Astrocyte of the cerebellum (primary cell): Measurements from ENCODE around the gene UIMC1.

Experiments used
- DNase-seq: peaks from one replicate; pipeline ENCODE4 v3.0.0-alpha.2; 2011; ENCODE audit warnings: low read depth
- H3K4me3 ChIP-seq: 2 replicates; pipeline ENCODE4 v1.5.1; 2011; ENCODE audit warnings: mild to moderate bottlenecking, low read depth, low read length, moderate library complexity
- in situ Hi-C: cut with HindIII; loops from 2 replicates; pipeline ENCODE4 v1.10.0; 2017; ENCODE audit warnings: low sequenced_read_pairs
- TF ChIP-seq, protein P1 (sequence below): IDR thresholded peaks from 2 replicates; pipeline ENCODE4 v1.5.1; 2012; ENCODE audit warnings: low read length, low read depth, moderate library complexity, mild to moderate bottlenecking; ENCODE audit errors: missing control alignments

UIMC1 gene

DNA sequence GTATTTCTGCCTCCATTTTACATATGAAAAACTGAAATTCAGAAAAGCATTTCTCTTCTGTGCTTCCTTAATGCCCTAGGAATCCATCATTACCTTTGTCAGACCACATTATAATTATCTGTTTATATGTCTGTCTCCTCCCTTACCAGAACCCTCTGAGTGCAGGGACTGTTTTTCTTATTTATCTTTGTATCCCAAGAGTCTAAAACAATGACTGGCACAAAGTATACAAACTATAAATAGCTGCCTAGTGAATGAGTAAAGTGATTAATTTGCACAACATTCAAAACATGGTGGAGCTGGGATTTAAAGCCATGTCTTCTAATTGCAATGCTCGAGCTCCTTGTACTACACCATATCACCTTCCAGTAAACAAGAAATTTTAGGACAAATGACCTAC is 58.1 kb downstream of the UIMC1 start:
- TF ChIP-seq, protein P1, sequence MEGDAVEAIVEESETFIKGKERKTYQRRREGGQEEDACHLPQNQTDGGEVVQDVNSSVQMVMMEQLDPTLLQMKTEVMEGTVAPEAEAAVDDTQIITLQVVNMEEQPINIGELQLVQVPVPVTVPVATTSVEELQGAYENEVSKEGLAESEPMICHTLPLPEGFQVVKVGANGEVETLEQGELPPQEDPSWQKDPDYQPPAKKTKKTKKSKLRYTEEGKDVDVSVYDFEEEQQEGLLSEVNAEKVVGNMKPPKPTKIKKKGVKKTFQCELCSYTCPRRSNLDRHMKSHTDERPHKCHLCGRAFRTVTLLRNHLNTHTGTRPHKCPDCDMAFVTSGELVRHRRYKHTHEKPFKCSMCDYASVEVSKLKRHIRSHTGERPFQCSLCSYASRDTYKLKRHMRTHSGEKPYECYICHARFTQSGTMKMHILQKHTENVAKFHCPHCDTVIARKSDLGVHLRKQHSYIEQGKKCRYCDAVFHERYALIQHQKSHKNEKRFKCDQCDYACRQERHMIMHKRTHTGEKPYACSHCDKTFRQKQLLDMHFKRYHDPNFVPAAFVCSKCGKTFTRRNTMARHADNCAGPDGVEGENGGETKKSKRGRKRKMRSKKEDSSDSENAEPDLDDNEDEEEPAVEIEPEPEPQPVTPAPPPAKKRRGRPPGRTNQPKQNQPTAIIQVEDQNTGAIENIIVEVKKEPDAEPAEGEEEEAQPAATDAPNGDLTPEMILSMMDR: no peak
- DNase-seq: no peak
- in situ Hi-C loops: no loop called here
- H3K4me3 ChIP-seq: no peak overlapping the region

DNA sequence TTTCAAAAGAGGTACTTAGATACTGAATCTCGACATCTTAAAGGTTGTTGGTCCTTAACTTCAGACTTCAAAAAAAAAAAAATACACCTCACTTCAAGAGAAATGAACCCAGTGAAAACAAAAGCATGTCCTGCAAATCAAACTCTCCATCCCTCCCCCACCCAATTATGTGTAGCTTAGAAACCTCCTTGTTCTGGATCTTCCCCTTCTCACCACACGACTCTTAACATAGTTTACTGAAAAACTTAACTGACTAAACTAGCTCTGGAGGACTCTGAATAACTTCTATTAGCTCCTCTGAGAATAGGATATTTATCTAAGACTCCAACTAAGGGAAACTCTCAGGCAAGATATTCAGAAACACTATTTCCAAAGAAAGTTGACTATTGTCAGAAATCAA is 58.7 kb downstream of the UIMC1 start:
- TF ChIP-seq, protein P1: no peak
- H3K4me3 ChIP-seq: no peak overlapping the region
- in situ Hi-C loops: no loop called here
- no peak for DNase-seq

DNA sequence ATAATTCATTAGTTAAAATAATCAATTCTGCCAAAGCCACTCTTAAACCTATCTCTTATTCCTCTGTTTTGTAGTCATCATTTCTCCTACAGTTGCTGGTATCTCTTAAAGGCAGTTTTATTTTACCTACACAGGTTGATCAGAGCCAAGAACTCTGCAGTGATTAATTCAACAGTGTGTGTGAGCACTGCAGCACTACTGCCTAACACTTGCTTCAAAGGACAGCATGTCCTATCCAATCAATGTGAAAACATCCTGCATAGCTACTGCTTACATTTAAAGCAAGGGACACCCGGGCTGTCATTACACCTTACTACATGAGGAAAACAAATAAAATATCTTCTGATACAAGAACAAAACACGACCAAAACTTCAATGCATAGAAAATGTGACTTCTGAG is 62.3 kb downstream of the UIMC1 start:
- in situ Hi-C loops: no loop called here
- DNase-seq: no peak
- TF ChIP-seq, protein P1: no peak

DNA sequence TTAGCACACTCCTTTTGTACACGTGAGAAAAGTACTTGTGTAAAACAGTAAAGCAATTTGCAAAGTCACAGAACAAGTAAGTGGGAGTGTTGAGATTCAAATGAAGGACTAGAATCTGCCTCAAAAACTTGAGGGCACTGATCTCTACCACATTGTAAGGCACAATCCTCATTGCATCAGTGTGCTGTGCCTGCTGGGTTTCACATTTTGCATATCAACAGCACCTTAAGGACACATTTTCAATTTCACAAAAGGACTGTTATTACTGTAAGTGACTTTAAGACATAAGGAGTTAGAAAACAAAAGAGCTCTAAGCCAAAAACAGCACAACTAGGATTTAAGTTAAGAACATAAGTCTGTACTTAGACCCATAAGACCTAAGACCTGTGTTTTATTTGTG is 62.8 kb downstream of the UIMC1 start:
- in situ Hi-C loops: no loop called here
- TF ChIP-seq, protein P1: no peak
- H3K4me3 ChIP-seq: no peak overlapping the region

More for the DNA sequence above, 62.3 kb downstream of the UIMC1 start:
- H3K4me3 ChIP-seq: no peak overlapping the region

DNA sequence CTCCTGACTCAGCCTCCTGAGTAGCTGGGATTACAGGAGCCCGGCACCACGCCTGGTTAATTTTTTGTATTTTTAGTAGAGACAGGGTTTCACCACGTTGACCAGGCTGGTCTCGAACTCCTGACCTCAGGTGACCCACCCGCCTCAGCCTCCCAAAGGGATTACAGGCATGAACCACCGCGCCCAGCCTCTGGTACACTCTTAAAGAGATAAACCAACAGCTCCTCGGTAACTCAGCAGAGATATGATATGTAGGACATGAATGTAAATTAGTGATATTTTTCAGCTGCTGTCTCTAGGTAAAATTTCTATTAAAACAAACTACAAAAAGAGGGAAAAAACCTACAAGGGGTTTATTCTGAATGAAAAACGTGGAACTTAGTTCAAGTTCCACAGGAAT is 64.6 kb downstream of the UIMC1 start:
- TF ChIP-seq, protein P1: no peak
- H3K4me3 ChIP-seq: no peak overlapping the region
- in situ Hi-C loops: no loop called here
- DNase-seq: no peak

More for the DNA sequence above, 62.8 kb downstream of the UIMC1 start:
- no peak for DNase-seq

DNA sequence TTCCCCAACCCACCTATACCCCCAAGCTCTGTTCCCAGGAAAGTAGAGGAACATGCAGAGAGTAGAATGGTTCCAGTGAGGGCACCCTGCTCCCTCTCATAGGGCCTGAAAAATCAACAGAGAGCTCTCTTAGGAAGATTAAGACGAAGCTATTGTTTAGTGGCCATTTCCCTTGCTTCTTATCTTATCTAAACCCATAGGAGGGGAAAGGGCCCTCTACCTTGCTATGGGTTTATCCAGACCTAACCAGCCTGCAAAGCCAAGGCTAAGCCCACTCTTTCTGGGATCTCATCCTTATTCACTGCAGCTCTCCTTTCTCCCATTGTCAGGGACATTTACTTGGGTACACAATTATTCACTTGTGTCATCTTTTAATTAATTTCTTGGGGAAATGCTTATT is 68.1 kb downstream of the UIMC1 start:
- no peak overlapping the region for H3K4me3 ChIP-seq
- in situ Hi-C loops: no loop called here
- TF ChIP-seq, protein P1: no peak
- DNase-seq: no peak

DNA sequence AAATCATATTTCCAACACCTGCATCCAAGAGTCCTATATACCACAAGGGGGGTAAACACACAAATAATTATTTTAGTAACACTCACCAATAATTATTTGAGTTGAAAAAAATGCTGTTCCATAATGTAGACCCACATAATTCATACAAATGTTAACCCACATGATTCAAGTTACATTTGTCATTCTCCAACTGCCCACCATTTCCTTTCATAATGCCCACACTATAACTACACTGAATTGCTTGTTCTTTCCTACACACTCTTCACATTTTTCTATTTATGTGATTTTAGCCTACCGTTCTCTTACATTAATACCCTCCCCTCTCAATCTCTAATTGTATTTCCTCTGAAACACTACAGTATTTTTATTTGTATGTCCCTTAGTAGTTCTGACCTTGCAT is 71.6 kb downstream of the UIMC1 start:
- TF ChIP-seq, protein P1: no peak
- H3K4me3 ChIP-seq: no peak overlapping the region
- DNase-seq: no peak
- in situ Hi-C loops: no loop called here
